ENCODE measurements around the gene UTP15.

Gene UTP15, protein sequence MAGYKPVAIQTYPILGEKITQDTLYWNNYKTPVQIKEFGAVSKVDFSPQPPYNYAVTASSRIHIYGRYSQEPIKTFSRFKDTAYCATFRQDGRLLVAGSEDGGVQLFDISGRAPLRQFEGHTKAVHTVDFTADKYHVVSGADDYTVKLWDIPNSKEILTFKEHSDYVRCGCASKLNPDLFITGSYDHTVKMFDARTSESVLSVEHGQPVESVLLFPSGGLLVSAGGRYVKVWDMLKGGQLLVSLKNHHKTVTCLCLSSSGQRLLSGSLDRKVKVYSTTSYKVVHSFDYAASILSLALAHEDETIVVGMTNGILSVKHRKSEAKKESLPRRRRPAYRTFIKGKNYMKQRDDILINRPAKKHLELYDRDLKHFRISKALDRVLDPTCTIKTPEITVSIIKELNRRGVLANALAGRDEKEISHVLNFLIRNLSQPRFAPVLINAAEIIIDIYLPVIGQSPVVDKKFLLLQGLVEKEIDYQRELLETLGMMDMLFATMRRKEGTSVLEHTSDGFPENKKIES

GRCh38 chr5:73565139-73565968 is at the start of gene UTP15, which contains the start of gene ANKRA2:
UTP15 (plus strand) TSS chr5:73565743; CDS start chr5:73567345, 1,602 bp downstream.
ANKRA2 (minus strand) TSS chr5:73565639; CDS start chr5:73562881, 2,758 bp downstream.
- peak; percentile 92 to 99 for DNase-seq (ENCODE audit: low read depth in 2 of 2)

DNA sequence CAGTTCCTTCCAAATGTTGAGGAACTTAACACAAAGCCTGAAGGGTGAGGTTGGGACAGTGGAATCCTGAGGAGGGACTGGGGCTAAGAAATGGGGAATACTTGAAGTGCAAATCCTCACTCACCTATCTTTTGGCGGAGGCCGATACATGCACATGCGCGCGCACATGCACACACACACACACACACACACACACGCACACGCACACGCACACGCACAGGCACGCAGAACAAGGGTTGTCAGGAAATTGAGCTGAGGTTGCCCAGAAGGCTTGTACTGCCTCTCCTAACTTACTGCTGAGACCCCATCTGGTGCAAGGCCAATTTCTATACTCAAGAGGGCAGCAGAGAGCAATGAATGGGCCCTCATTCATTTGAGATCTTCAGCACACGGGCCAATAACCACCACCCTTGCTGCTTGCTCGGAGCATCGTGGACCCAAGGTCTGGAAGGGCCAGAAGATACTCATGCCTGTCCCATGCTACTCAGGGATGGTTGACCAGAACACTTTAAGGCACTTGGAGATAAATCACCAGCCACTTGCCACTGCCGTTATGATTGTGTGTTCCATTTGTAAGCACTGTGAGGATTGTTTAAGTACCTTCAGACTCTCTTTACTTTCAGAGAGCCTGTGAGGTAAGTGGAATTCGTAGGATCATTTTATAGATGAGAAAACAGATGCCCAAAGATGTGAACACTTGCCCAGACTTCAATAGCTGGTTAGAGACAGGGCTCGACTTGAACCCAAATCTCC is 45.8 kb upstream of the UTP15 start:
- DNase-seq (ENCODE audit: low read depth in 2 of 2) = peak in 1 of 2 donors; percentile 42

DNA sequence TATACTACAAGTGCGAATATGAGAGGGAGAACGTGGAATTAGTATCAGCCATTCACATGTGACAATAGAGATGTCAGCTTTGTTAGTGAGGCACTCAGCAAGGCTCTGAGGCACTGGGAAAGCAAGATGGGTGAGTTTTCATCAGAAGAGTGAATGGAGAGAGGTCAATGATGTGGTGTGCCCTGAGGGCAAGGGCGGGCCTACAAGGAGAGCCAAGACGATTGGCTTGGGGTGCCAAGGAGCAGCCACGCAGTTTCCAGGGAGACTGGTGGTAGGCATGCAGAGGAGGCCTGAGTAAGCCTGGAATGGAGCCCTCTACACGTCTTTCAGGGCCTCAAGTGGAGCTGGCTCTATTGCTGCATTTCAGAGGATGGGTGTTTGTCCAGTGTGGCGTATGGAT is 42.6 kb upstream of the UTP15 start:
- no peak for DNase-seq (ENCODE audit: low read depth in 2 of 2)

GRCh38 chr5:73523861-73524260 is 41.7 kb upstream of the UTP15 start:
- no peak for DNase-seq (ENCODE audit: low read depth in 2 of 2)

DNA sequence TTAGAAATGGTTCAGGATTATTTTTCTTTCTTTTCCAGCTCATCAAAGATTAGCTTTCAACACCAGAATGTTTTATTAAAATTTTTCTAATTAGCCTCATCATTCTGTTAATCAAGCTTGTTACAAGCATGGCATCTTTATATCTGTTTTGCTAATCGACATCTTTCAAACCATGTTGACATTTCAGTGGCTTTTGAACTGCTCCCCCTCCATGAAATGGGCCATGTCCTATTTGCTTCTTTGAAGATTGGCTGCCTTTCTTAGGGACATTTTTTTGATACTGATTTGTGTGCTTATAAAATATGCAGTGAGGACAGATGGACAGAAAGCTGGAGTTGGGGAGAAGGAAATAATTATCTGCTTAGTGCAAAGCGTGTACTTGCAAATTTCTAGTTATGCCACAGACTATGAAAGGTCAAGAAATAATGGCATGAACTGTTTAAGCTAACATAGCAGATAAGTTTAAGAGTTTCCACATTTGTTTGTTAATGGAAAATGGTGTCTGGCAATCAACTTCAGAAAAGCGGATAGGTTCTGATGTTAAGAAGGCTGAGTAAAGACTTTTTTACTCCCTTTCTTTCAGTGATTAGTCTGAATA is 39.8 kb upstream of the UTP15 start:
- DNase-seq (ENCODE audit: low read depth in 2 of 2) = no peak

DNA sequence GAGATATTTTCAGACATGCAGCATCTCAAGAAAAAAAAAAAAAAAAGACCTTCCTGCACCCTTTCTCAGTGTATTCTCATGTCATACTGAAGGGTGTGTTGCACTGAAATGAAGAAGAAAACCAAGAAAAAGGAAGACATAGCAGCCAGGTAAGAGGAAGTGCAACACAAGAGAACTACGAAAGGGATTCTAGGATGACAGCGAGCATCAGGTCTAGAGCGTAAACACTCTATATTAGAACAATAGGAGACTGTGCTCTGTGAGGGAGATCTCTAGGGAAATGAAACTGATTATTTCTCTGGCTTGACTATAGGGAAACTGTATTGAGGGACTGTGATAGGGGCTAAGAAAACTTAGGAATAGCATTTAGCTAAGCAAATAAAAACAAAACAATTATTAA is 37.3 kb upstream of the UTP15 start:
- DNase-seq (ENCODE audit: low read depth in 2 of 2) = no peak

- DNase-seq (ENCODE audit: low read depth in 2 of 2) = no peak
Observed at GRCh38 chr5:73529081-73529480, 36.5 kb upstream of the UTP15 start.

DNA sequence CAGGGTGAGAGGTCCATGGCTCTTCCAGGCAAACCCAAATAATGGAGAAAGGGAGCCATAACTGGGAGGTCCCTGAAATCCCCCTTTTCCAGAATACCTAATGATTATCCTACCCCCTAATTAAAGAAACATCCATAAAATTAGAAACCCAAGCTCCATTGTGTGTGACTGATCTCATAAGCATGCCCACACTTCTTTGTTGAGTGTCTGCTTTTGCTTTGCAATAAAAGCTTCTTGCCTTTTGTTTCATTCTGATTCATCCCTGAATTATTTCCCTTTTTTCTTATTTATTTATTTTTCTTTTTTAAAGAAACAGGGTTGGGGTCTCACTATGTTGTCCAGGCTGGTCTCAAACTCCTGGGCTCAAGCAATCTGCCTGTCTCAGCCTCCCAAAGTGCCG is 34.2 kb upstream of the UTP15 start:
- DNase-seq (ENCODE audit: low read depth in 2 of 2) = no peak

GRCh38 chr5:73532195-73532594 is 33.3 kb upstream of the UTP15 start:
- no peak for DNase-seq (ENCODE audit: low read depth in 2 of 2)

GRCh38 chr5:73534011-73534644 is 31.4 kb upstream of the UTP15 start:
- no peak for DNase-seq (ENCODE audit: low read depth in 2 of 2)

GRCh38 chr5:73534971-73535370 is 30.6 kb upstream of the UTP15 start:
- no peak for DNase-seq (ENCODE audit: low read depth in 2 of 2)

DNA sequence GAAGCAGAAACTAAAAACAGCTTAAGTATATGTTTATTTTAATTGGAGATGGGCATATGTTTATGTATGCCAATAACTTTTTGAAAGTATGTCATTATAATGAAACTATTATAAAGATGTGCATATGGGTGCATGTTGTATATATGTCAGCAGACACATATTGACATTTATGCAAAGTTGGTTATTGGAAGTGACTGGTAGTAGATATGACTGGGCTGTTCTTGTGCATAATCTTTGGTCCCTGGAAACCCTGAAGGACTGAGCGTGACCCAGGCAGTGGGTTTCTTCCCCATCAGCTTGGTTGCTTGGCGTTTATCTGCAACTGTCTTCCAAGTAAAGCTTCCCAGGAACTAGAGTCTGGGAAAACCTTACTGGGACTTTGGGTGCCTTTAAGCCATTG is 25.8 kb upstream of the UTP15 start:
- DNase-seq (ENCODE audit: low read depth in 2 of 2) = no peak

DNA sequence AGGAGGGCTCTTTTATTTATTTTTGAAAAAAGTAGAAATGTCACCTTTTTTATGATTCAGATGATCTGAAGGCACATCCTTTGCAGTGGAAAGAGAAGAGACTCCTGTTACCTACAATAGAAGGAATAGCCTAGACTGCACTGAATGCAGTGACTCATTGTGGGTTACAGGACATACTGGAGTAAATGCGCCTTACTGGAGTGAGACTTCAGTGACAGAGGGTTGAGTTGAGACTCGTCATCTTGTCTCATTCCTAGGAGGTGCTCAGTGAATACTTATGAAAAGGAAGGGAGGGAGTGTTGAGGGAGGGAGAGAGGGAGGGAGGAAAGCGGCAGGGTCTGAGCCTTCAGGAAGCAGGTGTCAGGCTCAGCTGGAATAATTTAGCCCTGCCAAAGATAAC is 25.4 kb upstream of the UTP15 start:
- no peak for DNase-seq (ENCODE audit: low read depth in 2 of 2)

- DNase-seq (ENCODE audit: low read depth in 2 of 2) = no peak
Observed at GRCh38 chr5:73542020-73542419, 23.5 kb upstream of the UTP15 start.

GRCh38 chr5:73544429-73545402 is 20.8 kb upstream of the UTP15 start:
- DNase-seq (ENCODE audit: low read depth in 2 of 2) = no peak

DNA sequence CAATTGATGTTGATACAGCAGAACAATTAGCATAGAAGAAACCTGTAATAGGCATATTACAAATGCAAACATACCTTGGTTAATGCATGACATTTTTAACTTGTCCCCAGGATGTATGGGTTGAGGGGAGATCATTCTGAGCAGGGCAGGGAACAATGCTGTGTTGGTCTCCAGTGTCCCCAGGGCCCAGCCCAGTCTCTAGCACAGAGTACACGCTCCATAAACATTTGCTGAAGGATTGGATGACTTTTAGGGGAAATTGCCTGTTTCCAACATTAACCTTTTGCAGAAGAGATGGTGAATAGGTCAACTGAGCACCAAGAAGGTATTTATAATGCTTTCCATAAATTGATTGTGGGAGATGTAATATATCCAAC is 20.2 kb upstream of the UTP15 start:
- no peak for DNase-seq (ENCODE audit: low read depth in 2 of 2)

GRCh38 chr5:73550016-73550415 is 15.5 kb upstream of the UTP15 start:
- DNase-seq (ENCODE audit: low read depth in 2 of 2) = no peak

DNA sequence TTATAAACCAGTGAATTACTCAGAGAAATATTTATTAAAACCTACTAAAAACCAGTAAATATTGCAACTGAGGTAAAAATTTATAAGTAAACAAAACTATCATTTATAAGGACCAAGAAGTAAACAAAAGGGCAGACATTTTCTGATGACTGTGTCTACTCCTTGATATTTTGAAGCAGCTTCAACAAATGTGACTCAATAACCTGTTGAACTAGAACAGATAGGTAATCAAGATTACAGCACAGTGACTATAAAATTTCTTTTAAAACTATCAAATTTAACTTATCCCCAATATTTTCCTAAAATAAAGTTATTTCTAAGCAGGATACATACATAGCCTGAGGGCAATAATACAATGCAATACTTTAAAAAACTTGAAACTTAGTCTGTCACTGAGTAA is 12.9 kb upstream of the UTP15 start:
- no peak for DNase-seq (ENCODE audit: low read depth in 2 of 2)

GRCh38 chr5:73558950-73559349 is 6.6 kb upstream of the UTP15 start:
- DNase-seq (ENCODE audit: low read depth in 2 of 2) = no peak

DNA sequence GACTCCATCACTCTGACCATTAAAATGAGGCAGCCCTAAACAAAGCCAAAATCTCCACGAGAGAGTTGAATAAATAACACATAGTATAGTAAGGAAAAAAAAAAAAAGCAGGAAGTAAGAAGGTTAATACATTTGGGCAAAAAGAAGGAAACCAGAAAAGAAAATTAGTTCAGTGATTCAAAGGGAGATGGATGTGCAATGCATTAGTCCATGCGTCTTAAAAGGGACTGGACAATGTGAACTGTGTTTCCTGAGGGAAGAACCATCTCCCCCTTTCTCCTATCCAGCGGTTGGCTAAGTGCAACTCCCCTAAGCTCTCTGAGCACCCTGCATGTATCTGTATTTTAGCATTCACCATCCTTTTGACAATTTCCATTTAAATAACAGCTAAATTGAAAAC is 1.5 kb upstream of the UTP15 start:
- no peak for DNase-seq (ENCODE audit: low read depth in 2 of 2)

Data from stimulated activated CD4-positive, alpha-beta T cell treated with anti-CD3 and anti-CD28 coated beads, Interleukin-1b, Interleukin-23, amount 100 ng/mL, for 1 hour (primary cell).